Suprapubic skin (tissue), 4 donors: Measurements from ENCODE around the gene ARTN. TPM values are rescaled to one million over a fixed set of nuclear protein-coding genes. Genes with fewer than 3 reads are reported as not detected.

Experiments used
- DNase-seq, 2 donors: peaks; one replicate each; pipeline ENCODE4 v3.0.0-alpha.2; 2019; ENCODE audit warnings: low spot score in 2 of 2
- H3K27ac ChIP-seq: fragments of 200-600 bp; sonication (generic); one replicate; pipeline ENCODE4 v1.5.1; 2019
- H3K27me3 ChIP-seq: fragments of 200-600 bp; sonication (generic); one replicate; pipeline ENCODE4 v1.5.1; 2019
- H3K36me3 ChIP-seq: fragments of 200-600 bp; sonication (generic); one replicate; pipeline ENCODE4 v1.5.1; 2019
- H3K4me1 ChIP-seq: fragments of 200-600 bp; sonication (generic); one replicate; pipeline ENCODE4 v1.5.1; 2019
- H3K4me3 ChIP-seq: fragments of 200-600 bp; sonication (generic); one replicate; pipeline ENCODE4 v1.5.1; 2019; ENCODE audit warnings: mild to moderate bottlenecking
- H3K9me3 ChIP-seq: fragments of 200-600 bp; sonication (generic); one replicate; pipeline ENCODE4 v1.5.1; 2019
- EP300 ChIP-seq: sonication (generic); formaldehyde crosslinking; IDR thresholded peaks from one replicate; pipeline ENCODE4 v1.6.1; 2017; ENCODE audit warnings: antibody characterized with exemption
- POLR2A ChIP-seq, 2 donors: fragments of 450-650 bp; IDR thresholded peaks; one replicate each; pipeline ENCODE4 v1.6.1; 2017; ENCODE audit warnings: antibody characterized with exemption in 2 of 2, mild to moderate bottlenecking in 2 of 2, moderate library complexity in 2 of 2
- POLR2AphosphoS5 ChIP-seq, 3 donors: sonication (generic); formaldehyde crosslinking; IDR thresholded peaks; one replicate each; pipeline ENCODE4 v1.6.1; 2017; ENCODE audit warnings: antibody characterized with exemption in 3 of 3
- WGBS: methylation state at CpG from one replicate; pipeline ENCODE4 v1.1.5; 2018; 5-methylcytosine and 5-hydroxymethylcytosine counted together
- total RNA-seq, 4 donors: library from RNA; depleted of rRNA; stranded (reverse); fragments of >200 nt; gene quantifications; one replicate each; pipeline ENCODE4 v1.1.0, GENCODE V29; 2016
- TF ChIP-seq, protein P1 (sequence below), 2 donors: fragments of 200-600 bp in 1 of 2; fragments of 450-650 bp in 1 of 2; sonication (generic) in 1 of 2; IDR thresholded peaks; one replicate each; pipeline ENCODE4 v1.5.1; 2016 to 2019; ENCODE audit warnings: antibody characterized with exemption in 2 of 2, mild to moderate bottlenecking in 1 of 2, moderate library complexity in 1 of 2

The ARTN gene
- total RNA-seq, 4 donors from 2014 or later, result 0.38 to 0.91 (median 0.72) TPM; not detected in 1

DNA sequence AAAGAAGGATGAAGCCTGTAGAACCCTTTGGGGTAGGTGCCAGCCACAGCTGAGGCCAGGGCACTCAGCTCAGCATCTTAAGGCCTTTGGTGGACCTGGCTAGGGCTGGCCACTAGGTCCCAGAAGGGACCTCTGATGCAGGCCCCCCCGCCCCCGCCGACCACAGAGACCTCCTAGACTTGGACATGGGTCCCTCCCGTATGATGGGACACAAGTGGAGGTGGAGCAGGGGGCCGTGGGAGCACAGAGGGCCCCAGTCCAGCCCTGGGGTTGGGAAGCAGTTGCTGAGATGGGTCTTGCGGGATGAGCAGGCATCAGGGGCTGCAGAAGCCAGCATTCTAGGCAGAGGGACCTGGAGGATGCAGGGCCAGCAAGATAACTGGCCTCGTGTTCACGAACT is 48.6 kb downstream of the ARTN start:
- Histone ChIP-seq H3K9me3 (no peaks in the 10 kb centered on the region), H3K4me3 (no peak overlapping the region), H3K4me1 (peaks cover 37% of the 10 kb centered on the region), H3K27me3 (no peaks in the 10 kb centered on the region), H3K27ac (no peak overlapping the region), H3K36me3 (peaks cover 25% of the 10 kb centered on the region)
- TF ChIP-seq POLR2AphosphoS5 (IDR thresholded peaks at IDR 0.05) (no peak), EP300 (no peak), POLR2A (IDR thresholded peaks at IDR 0.05) (no peak)
- TF ChIP-seq, protein P1, sequence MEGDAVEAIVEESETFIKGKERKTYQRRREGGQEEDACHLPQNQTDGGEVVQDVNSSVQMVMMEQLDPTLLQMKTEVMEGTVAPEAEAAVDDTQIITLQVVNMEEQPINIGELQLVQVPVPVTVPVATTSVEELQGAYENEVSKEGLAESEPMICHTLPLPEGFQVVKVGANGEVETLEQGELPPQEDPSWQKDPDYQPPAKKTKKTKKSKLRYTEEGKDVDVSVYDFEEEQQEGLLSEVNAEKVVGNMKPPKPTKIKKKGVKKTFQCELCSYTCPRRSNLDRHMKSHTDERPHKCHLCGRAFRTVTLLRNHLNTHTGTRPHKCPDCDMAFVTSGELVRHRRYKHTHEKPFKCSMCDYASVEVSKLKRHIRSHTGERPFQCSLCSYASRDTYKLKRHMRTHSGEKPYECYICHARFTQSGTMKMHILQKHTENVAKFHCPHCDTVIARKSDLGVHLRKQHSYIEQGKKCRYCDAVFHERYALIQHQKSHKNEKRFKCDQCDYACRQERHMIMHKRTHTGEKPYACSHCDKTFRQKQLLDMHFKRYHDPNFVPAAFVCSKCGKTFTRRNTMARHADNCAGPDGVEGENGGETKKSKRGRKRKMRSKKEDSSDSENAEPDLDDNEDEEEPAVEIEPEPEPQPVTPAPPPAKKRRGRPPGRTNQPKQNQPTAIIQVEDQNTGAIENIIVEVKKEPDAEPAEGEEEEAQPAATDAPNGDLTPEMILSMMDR (IDR thresholded peaks at IDR 0.05), result no peak
- WGBS, result 93% methylated on average over 5 of the region's 8 CpGs
- no peak for DNase-seq

DNA sequence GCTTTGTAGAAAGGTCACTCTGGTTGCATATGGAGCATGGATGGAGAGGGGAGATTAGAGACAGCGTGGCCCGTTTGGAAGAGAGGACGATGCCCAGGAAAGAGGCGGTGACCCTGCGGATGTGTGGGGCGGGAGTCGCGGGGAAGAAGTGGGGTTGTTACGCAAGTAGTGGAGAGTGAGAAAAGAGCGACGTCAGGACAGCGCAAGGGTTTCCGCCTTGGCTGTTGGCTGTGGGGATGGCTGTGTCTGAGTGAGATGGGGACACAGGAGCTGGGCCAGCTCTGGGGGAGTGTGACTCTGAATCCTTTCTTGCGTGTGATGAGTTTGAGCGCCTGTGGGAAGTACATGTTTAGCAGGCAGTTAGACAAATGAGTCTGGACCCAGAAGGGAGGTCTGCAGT is 49.2 kb downstream of the ARTN start:
- Histone ChIP-seq H3K9me3 (no peaks in the 10 kb centered on the region), H3K36me3 (peaks cover 23% of the 10 kb centered on the region), H3K27ac (no peak overlapping the region), H3K4me3 (no peak overlapping the region), H3K27me3 (no peaks in the 10 kb centered on the region), H3K4me1 (peaks cover 31% of the 10 kb centered on the region)
- WGBS, result 82% methylated on average over 15 of the region's 15 CpGs
- TF ChIP-seq EP300 (no peak), POLR2A (IDR thresholded peaks at IDR 0.05) (no peak), POLR2AphosphoS5 (IDR thresholded peaks at IDR 0.05) (no peak)
- TF ChIP-seq, protein P1 (IDR thresholded peaks at IDR 0.05), result no peak
- no peak for DNase-seq

DNA sequence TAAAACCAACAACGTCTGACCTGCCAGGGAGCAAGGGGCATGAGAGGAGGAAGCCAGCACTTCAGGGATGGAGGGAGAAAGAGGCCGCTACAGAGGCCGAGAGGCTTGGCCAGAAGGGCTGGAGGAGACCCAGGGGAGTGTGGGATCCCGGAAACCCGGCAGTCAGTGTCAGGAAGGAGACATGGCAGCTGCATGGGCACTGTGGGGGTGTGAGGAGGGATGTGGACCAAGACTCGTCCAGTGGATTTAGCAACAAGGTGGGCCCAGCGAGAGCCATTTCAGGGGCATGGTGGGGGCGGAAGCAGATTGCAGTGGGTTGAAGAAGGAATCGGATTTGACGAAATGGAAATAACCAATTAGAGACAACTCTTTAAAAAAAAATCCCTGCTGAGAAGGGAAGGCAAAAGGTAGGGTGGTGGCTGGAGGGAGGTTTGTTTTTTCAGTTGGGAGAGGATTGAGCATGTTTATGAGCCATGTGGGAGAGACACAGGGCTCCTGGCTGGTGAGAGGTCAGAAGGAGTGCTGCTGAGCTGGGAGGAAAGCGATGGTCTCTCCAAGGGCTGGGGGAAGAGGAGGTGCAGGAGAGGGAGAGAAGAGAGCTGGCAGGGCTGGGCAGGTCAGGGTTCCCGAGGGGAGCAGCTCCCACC is 49.8 kb downstream of the ARTN start:
- no peaks in the 10 kb centered on the region for H3K9me3 ChIP-seq
- no peak for DNase-seq
- TF ChIP-seq EP300 (no peak), POLR2A (IDR thresholded peaks at IDR 0.05) (no peak), POLR2AphosphoS5 (IDR thresholded peaks at IDR 0.05) (no peak)
- TF ChIP-seq, protein P1 (IDR thresholded peaks at IDR 0.05), result no peak
- H3K27ac ChIP-seq, result no peak overlapping the region
- H3K36me3 ChIP-seq, result peaks cover 22% of the 10 kb centered on the region
- no peaks in the 10 kb centered on the region for H3K27me3 ChIP-seq
- WGBS, result 79% methylated on average over 12 of the region's 12 CpGs
- no peak overlapping the region for H3K4me3 ChIP-seq
- peaks cover 29% of the 10 kb centered on the region for H3K4me1 ChIP-seq

DNA sequence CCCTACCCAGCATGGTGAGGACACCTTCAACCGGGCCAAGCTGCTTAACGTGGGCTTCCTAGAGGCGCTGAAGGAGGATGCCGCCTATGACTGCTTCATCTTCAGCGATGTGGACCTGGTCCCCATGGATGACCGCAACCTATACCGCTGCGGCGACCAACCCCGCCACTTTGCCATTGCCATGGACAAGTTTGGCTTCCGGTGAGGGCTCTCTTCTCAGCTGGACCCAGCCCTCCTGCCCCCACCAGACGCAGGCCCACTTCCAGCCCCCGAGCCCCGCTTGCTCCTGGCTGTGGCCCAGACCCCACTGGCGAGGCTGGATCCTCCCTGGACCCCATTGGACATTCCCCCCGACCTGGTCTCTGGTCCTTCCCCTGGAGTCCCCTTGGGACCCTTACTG is 51.3 kb downstream of the ARTN start:
- Histone ChIP-seq H3K4me3 (no peak overlapping the region), H3K36me3 (peaks cover 22% of the 10 kb centered on the region), H3K4me1 (peaks cover 18% of the 10 kb centered on the region), H3K9me3 (no peaks in the 10 kb centered on the region), H3K27ac (no peak overlapping the region), H3K27me3 (no peaks in the 10 kb centered on the region)
- TF ChIP-seq, protein P1 (IDR thresholded peaks at IDR 0.05), result no peak
- TF ChIP-seq POLR2A (IDR thresholded peaks at IDR 0.05) (no peak), POLR2AphosphoS5 (IDR thresholded peaks at IDR 0.05) (no peak), EP300 (no peak)
- 90% methylated on average over 14 of the region's 16 CpGs for WGBS
- DNase-seq, result no peak

DNA sequence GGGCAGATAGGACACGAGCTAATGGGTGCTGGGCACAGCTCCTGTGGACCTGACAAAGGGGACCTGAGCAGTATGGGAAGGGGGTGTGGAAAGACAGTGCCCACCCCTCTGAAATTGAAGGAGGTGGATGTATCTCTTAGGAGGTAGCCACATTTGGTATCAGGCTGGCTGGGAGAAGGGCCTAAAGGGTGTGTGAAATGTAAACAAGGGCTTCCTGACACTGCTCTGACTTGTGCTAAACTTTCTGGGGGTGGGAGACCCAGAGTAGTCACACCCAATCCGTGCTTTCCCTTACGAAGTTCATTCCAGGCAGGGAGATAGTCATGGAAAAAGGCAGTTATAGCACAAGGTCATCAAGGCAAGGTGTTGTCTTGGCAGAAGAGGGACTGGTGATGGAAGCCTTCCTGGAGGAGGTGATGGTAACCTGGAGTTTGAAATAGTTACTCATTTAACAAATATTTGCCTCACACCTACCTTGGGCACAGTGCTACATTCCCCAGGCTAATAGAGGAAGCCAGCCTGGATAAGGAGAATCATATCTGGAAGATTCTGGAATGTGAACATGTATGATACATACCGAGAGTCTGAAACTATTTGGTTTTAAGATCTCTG is 52.5 kb downstream of the ARTN start:
- Histone ChIP-seq H3K36me3 (peaks cover 22% of the 10 kb centered on the region), H3K27ac (no peak overlapping the region), H3K4me1 (peaks cover 12% of the 10 kb centered on the region), H3K4me3 (no peak overlapping the region), H3K27me3 (no peaks in the 10 kb centered on the region), H3K9me3 (no peaks in the 10 kb centered on the region)
- TF ChIP-seq POLR2AphosphoS5 (IDR thresholded peaks at IDR 0.05) (no peak), POLR2A (IDR thresholded peaks at IDR 0.05) (no peak), EP300 (no peak)
- TF ChIP-seq, protein P1 (IDR thresholded peaks at IDR 0.05), result no peak
- 75% methylated on average over 4 of the region's 4 CpGs for WGBS
- DNase-seq, result no peak
